ENCODE data around the gene SLC6A3.
A peak's percentile ranks its signal among the peaks of the same experiment; 100 is the strongest.

SLC6A3 gene

DNA sequence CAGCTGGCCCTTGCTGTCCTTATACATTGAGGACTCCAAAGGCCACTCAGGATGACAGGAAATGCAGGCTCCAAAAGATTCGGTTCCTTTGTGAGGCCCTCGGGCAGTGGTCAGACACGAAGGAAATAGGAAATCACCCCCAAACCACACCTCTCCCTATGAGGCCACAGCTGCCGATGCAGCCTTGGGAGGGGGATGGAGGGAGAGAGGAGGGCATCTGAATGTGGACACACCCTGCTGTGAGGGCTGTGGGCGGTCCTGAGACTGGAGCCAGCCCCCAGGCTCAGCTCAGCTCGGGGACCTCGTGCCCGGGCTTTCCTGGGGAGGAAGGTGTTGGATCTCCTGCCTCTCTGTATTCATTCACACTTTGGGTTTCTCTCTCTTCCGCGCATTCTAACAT lies 97.7 kb downstream of the SLC6A3 start:
- Mint-ChIP-seq H3K9me3 (no peaks in the 10 kb centered on the region), H3K4me1 (peaks cover 15% of the 10 kb centered on the region), H3K27me3 (no peaks in the 10 kb centered on the region), H3K27ac (no peak overlapping the region), H3K36me3 (no peaks in the 10 kb centered on the region), H3K4me3 (no peak overlapping the region)
- ATAC-seq (ENCODE audit: low read depth) (no peak), DNase-seq (ENCODE audit: low spot score in 2 of 2) (no peak)

DNA sequence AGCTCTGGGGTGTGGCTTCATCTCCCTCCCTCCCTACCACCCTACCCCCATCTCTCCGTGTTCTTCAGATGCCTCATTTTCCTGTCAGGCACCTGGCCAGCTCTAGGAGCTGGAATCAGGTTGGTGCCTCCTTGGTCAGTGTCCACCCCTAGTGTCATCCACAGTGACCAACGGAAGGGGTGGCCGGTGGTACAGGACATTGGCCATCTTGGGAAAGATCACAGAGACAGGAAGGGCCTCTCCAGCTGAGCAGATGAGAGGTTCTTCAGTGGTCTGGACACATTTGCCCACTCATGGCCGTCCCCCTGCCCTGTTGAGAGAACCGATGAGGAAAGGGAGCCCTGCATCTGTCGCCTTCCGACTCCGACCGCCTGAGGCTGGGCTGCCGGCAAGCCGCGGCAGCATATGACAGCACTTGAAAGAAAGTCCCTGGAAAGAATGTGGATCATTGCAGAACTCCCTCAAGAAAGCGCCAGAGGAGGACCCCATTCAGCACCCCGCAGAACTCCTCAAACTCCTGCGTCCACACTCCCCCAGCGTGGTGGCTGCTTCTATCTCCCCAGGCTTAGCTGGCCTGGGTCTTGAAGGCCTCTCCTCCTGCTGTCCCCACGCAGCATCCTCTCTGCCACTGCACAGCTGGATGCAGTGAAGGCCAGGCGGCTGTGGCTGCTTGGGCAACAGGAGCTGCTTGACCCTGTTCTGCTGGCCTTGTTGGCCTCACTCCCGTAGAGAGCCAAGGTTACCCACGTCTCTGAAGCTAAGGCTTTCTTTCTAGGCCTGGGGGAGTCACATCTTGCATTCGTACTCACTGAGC lies 98.4 kb downstream of the SLC6A3 start:
- Mint-ChIP-seq H3K9me3 (no peaks in the 10 kb centered on the region), H3K27ac (peak overlapping the region; percentile 68), H3K4me1 (peaks cover 18% of the 10 kb centered on the region), H3K27me3 (no peaks in the 10 kb centered on the region), H3K4me3 (peak overlapping the region; percentile 91), H3K36me3 (no peaks in the 10 kb centered on the region)
- ATAC-seq (ENCODE audit: low read depth) (no peak), DNase-seq (ENCODE audit: low spot score in 2 of 2) (no peak)

DNA sequence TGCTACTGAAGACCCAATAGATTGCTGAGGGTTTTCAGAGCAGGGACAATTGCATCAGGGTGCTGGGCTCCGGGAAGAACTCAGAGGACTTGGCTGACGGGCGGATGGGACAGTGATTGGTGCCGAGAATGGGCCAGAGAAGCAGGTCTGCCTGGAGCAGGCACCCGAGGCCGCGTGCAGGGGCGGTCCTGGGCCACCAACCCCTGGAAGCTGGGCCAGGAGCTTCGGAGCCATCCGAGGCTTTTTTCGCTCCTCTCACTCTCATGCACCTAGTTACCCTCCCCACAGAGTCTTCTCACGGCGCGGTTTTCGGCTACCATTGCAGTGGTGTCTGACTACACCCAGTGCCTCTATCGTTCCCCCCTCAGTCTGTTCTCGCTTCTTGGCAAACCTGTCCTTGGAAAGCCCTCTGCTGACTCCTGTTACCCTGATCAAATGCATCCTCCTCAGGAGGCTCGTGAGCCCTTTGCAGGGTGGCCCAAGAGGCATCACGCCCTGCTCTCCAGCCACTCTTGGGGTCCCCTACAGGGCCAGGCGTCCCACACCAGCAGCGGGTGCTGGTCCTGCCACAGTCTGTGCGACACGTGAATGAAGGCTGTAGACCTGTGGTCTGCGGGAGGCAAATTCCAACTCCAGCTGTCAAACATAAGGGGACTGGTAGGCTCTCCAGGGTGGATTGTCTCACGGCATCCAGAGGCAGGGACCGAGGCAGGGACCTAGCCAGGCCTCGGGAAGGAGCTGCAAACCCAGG lies 99.2 kb downstream of the SLC6A3 start:
- ATAC-seq (ENCODE audit: low read depth) (no peak), DNase-seq (ENCODE audit: low spot score in 2 of 2) (no peak)
- Mint-ChIP-seq H3K27me3 (no peaks in the 10 kb centered on the region), H3K27ac (peak overlapping the region; percentile 68), H3K9me3 (no peaks in the 10 kb centered on the region), H3K4me3 (peak overlapping the region; percentile 91), H3K36me3 (peaks cover 4% of the 10 kb centered on the region), H3K4me1 (peaks cover 24% of the 10 kb centered on the region)

DNA sequence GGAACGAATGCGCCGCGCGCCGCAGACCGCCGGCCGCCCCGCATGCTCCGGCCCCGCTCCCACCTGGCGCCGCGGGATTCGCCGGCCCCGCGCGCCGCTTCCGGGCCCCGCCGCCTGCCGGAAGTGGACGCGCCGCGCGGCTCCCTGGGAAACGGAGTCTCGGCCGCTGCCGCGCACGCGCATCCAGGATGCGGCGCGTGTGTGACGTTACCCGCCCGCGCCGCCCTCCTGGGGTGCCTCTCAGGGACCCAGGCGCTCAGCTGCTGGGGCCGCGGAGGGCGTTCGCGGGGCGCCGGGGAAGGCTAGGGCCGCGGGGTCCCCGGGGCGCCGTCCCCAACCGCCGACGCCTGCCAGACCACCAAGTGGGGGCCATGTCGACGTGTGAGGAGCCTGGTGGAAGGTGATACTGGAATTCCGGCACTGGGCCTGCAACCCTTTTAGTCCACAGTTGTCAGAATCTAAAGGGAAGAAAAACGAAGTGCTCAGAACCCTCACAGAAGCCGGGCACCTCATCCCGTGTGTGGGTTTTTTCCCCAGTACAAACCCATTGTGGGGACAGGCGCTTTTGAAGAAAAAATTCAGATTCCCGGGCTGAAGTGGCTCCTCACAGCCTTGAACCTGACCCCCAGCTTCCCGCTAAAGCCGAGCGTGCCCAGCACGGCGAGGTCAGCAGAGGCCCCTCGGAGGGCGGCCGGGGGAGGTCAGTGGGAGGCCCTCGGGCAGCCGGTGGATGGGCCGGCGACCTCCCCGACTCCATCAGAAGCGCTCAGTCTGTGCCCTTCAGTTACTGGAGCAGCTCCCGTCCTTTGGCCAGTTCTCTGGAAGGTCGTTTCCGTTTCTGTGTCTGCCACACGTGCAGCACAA lies 100.0 kb downstream of the SLC6A3 start, which contains the start of gene CLPTM1L:
CLPTM1L (minus strand) TSS at position 125 of the 864 bp plus-strand sequence. CDS start 258 bp downstream, outside the sequence.
- Mint-ChIP-seq H3K4me3 (peak within 1 kb of the TSS; percentile 91), H3K27ac (peak within 1 kb of the TSS; percentile 89), H3K9me3 (no peaks in the 10 kb centered on the region), H3K4me1 (peaks cover 25% of the 10 kb centered on the region), H3K36me3 (peaks cover 7% of the 10 kb centered on the region), H3K27me3 (no peaks in the 10 kb centered on the region)
- DNase-seq (ENCODE audit: low spot score in 2 of 2) = peak; percentile 81 to 83
- ATAC-seq (ENCODE audit: low read depth) = peak; percentile 95

DNA sequence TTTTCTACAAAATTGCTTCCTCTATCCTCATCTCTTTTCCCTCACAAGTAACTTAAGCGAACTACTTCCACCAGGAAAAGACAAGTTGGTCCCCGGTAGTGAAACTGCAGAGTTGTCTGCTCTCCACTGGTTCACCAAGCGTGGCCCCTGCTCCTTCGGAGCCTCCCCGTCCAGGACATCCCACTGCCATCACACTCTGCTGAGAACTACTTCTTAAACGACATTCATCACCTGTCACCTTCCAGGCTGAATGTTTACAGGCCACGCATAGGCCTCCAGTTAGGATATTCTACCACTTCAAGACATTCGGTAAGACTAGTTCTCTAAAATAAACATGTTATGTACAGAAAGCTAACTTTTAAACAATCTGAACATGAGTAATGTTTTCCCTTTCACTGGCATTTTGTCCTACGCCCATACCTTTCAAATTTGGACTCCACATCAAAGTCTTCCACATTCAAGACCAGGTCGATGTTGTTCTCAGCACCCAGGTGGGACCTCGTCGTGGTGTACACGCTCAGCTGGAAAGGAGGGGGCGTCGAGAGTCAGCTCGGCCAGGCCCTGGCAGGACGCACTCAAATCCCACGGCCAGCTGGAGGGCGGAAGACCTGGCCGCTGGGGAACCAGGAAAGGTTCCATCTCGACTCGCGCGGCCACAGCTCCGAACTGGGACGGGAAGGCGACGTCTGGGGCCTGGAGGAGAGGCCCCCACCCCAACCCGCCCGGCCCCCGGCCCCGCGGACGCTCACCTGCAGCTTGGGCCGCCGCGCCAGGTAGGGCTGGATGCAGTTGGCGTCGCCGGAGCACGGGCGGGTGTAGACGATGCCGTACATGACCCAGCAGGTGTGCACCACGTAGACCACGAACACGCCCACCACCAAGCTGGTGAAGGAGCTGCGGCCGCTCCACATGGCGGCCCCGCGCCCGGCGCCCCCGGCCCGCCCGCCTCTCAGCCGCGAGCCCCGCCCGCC lies 101.0 kb downstream of the SLC6A3 start:
- ATAC-seq (ENCODE audit: low read depth) (peak; percentile 28), DNase-seq (ENCODE audit: low spot score in 2 of 2) (no peak)
- Mint-ChIP-seq H3K27me3 (no peaks in the 10 kb centered on the region), H3K4me1 (peaks cover 25% of the 10 kb centered on the region), H3K36me3 (peaks cover 10% of the 10 kb centered on the region), H3K4me3 (peak overlapping the region; percentile 82), H3K9me3 (no peaks in the 10 kb centered on the region), H3K27ac (peak overlapping the region; percentile 89)

DNA sequence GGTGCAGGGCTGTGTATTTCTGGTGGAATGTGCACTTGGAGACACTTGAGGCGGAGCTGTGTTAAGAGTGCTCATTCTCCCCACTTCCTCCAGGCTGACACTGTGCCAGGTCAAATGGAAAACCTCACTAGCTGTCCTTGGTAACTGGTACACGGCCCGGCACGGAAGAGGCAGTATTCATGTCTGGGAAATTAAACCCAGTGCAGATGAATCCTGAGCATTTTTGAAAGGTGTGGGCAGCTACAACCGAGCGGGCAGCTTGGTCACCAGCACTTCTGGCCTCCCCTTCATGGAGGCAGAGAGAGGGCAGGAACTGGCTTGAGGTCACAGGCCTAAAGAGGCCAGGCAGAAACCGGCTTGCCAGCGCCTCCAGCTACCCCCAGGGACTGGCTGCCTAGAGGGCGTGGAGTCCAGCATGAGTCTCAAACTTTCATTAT lies 101.9 kb downstream of the SLC6A3 start:
- DNase-seq (ENCODE audit: low spot score in 2 of 2) = no peak
- Mint-ChIP-seq H3K4me3 (peak overlapping the region; percentile 74), H3K27me3 (no peaks in the 10 kb centered on the region), H3K9me3 (no peaks in the 10 kb centered on the region), H3K4me1 (peaks cover 25% of the 10 kb centered on the region), H3K27ac (peak overlapping the region; percentile 60), H3K36me3 (peaks cover 10% of the 10 kb centered on the region)
- no peak for ATAC-seq (ENCODE audit: low read depth)

Data from memory B cell (primary cell).